Stimulated activated naive CD8-positive, alpha-beta T cell treated with anti-CD3 and anti-CD28 coated beads, Interleukin-15, Interleukin-2, amounts not matched to agents 100 U/mL and 50 U/mL, for 24 hours (primary cell): ENCODE results near the gene GSTP1.
"Not testable (repeated sequence)": the region's sequence is repeated elsewhere in the genome, so short reads cannot be mapped to it uniquely, and the experiment has no call there.

Source experiments
- ATAC-seq: fragments of 150-1000 bp; cut with Tn5 transposase; one replicate; pipeline ENCODE4 v1.10.0; 2021
- DNase-seq: peaks from one replicate; pipeline ENCODE4 v3.0.0; 2021

GSTP1 gene

DNA sequence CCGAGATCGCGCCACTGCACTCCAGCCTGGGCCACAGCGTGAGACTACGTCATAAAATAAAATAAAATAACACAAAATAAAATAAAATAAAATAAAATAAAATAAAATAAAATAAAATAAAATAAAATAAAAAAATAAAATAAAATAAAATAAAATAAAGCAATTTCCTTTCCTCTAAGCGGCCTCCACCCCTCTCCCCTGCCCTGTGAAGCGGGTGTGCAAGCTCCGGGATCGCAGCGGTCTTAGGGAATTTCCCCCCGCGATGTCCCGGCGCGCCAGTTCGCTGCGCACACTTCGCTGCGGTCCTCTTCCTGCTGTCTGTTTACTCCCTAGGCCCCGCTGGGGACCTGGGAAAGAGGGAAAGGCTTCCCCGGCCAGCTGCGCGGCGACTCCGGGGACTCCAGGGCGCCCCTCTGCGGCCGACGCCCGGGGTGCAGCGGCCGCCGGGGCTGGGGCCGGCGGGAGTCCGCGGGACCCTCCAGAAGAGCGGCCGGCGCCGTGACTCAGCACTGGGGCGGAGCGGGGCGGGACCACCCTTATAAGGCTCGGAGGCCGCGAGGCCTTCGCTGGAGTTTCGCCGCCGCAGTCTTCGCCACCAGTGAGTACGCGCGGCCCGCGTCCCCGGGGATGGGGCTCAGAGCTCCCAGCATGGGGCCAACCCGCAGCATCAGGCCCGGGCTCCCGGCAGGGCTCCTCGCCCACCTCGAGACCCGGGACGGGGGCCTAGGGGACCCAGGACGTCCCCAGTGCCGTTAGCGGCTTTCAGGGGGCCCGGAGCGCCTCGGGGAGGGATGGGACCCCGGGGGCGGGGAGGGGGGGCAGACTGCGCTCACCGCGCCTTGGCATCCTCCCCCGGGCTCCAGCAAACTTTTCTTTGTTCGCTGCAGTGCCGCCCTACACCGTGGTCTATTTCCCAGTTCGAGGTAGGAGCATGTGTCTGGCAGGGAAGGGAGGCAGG, at the start of gene GSTP1:
GSTP1 (plus strand) TSS at position 566 of the 958 bp plus-strand sequence; CDS start at position 598, 32 bp downstream.
- peak; percentile 90 for DNase-seq
- ATAC-seq: peak; percentile 93

DNA sequence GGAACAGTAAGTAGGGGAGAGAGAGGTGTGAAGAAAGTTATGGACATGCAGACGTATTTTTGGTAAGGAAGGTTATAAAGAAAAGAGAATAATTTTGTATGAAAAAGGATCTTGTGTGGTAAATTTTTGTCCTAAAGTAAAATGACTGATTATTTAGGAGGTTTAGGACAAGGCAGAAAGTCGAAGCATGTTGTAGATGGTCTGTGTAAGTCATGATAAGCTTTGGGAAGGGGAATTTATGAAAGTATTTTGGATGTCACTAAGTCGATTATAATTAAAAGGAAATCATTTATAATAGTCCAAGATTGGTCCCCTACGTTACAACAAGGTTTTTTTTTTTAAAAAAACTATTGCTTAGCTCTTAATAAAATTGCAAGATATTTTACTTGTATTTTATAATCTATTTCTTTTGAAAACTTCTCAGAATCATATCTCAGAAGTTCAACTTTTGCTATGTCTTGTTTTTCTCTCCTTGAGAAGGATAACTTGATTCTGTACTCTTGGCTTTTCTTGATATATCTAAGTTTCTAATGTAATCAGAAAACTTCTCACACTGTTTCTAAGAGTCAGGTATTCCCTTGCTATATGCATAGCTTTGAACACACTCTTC, 49.4 kb upstream of the GSTP1 start:
- no peak for ATAC-seq
- DNase-seq: no peak

DNA sequence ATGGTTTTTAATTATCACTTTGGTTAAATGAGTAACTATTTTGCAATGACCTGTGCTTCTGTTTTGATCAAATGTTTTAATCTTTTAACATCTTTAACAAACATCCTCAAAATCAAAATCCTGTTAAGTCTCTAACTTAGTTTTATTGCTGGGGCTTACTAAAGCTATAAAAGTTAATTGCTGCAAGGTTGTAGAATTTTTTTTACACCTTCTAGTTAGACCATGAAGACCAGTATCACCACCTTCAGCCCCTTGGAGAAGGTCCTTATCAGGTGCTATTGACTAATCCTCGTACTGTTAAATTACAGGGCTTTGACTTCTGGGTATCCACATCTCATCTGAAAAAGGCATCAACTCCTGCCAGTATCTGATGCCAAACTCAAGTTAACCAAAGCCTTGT, 48.1 kb upstream of the GSTP1 start:
- ATAC-seq (no peak), DNase-seq (no peak)

DNA sequence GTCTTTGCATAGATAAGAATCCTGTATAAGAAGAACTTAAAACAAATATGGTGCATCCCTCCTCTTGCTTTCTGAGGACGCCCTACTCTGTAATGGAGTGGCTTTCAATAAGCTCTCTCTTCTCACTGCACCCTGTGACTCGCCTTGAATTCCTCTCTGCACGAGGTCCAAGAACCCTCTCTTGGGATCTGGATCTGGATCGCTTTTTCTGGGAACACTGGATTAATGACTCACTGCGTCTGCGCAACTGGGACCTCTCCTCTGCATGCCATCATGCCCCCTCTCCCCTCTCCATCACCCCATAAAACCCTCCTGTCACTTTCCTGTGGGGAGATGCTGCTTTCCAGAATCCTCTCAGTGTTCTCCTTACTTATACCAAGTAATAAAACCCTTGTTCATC, 45.3 kb upstream of the GSTP1 start:
- DNase-seq (no peak), ATAC-seq (no peak)

DNA sequence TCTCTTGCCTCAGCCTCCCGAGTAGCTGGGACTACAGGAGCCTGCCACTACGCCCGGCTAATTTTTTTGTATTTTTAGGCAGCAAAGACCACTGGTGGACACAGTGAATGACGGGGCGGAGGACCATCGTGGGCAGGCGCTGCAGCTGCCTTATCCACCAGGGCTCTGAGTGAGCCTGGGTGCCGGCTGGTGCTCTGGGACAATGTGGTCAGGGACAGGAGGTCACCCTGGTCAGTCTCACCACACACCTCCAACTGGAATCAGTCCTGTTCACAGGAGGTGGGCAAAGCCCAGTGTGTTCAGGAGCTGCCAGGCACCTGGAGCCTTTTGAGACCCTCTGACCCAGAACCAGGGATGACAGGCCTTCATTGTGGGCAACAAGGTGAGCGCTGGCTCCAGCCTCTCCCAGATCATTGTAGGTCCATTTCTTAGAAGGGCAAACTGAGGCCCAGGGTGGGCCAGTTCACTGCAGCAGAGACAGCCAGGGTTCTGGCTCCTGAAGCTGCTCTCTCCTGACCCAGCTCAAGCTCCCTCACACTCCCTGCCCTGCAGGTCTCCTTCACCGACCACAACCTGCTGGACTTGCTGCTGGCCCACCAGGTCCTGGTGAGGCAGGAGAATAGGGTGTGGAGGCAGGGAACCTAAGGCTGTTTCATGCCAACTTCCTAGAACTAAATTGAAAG, 44.6 kb upstream of the GSTP1 start:
- ATAC-seq (no peak), DNase-seq (no peak)

DNA sequence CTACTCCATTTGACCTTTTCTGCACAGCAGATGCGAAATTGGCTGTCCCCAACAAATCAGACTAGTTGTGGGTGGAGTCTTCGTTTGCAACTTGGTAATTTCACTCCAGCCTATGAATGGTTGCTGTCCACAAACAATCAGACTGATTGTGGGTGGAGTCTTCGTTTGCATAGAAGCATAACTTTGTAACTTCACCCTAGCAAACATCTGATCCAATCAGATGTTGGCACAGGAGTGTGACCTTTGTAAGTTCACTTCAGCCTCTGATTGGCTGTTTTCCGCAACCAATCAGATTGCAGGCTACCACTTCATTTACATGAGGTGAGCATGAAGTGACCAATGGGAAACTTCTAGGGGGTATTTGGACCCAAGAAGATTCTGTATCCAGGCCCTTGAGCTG, 44.1 kb upstream of the GSTP1 start:
- ATAC-seq: no peak
- no peak for DNase-seq

DNA sequence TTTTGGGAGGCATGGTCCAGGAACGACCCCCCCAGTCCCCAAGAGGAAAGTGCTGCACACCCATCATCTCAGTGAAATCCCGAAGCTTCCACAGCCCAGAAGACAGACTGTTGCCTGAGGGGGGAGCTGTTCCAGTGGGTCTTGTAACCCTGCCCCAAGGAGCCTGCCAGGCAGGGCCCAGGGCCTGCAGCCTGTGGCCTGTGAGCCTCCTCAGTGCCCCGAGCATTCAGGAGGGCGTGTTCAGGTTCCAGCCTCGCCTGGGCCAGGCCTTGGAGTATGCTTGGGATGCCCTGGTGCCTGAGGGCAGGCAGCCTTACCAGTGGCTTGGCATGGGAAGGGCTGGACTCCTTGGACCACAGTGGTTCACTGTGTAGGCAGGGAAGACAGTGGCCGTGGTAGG, 42.4 kb upstream of the GSTP1 start:
- DNase-seq (no peak), ATAC-seq (no peak)

DNA sequence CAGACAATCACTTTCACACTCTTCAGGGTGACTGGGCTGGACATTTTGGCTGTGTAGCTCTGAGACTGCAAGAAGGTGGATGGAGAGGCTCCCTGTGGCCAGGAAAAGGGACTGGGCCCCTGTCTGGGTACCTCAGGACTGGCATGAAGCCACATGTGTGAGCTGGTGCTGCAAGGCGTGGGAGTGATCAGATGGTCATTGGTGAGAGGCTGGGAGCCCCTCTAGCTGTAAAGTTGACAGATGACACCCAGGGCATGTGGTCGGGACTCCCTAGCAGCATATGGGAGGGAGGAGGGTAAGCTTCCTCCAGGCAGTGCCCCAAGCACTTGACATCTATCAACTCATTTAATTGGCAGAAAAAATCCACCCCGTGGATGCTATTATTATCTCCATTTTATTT, 41.4 kb upstream of the GSTP1 start:
- no peak for ATAC-seq
- no peak for DNase-seq

DNA sequence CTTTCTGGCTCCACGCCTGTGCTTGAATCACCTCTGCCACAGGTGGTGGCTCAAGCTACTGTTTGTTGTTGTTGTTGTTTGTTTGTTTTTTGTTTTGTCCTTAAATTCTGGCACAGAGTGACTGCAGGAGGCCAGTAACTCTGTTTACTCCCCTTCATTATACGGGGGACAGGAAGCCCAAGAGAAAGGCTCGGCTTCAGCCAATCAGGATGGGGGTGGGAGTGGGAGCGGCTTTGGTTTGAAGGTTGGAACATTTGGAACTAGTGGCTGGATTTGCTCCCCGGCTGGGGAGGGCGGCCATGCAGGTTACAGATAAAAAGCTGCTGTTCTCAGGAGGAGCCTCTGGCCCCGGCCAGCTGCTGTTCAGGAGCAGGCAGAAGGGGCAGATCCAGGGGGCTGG, 40.6 kb upstream of the GSTP1 start:
- DNase-seq (no peak), ATAC-seq (no peak)

DNA sequence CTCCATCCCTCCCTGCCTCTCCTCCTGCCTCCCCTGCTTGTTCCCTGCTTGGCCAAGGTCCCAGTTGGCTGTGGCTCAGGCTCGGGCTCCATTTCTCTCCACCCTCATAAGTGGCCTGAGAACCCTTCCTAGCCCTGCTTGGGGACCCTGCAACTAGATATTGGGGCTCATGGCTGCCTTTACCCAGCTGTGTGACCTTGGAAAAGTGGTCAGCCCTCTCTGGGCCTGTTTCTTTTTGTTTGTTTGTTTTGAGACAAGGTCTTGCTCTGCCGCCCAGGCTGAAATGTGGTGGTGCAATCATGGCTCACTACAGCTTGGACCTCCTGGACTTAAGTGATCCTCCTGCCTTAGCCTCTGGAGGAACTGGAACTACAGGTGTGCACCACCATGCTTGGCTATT, 40.0 kb upstream of the GSTP1 start:
- ATAC-seq: no peak
- DNase-seq: no peak

DNA sequence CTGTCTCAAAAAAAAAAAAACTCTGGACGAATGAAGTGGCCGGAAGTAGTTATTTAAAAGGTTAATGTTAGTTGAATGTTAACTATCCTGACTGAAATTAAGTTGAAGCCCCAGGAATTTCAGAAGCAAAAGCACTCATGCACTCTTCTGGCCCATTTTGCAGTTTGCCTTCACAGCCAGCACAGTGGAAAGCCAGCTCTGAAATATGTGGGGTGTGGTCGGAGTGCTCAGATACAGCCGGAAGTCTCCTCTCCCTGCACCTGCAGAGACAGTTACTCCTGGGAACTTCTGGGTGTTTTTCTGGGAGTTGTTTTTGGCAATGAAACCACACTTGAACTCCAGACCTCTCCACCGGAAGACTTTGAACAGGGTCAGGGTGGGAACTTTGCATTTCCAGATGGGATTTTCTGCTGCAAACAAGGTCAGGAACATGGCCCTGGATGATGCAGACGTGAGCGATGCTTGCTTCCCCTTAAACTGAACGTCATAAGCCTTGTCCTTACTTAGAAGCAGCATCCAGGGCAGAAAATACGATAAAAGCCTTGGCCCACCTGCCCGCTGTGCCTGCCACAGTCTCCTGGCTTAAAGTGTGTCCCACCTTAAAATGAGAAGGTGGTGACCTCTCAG, 38.9 kb upstream of the GSTP1 start:
- DNase-seq (no peak), ATAC-seq (no peak)

DNA sequence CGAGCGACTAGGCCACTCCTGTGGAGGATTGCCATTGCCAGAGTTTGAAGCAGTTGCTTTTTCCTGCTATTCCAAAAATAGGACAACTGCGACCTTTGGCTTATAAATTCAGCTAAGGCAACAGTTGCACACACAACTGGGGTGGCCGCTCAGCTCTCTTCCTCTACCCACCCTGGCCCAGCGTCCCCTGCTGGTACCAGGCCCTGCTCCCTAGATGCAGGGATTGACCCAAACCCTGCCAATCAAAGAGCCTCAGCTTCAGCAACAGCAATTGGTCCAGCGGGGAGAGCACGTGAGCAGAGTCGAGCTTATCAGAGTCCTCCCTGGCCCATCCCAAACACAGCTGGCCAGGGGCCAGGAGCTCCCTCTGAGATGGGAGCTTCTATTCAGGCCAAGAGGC, 38.3 kb upstream of the GSTP1 start:
- no peak for ATAC-seq
- DNase-seq: no peak

DNA sequence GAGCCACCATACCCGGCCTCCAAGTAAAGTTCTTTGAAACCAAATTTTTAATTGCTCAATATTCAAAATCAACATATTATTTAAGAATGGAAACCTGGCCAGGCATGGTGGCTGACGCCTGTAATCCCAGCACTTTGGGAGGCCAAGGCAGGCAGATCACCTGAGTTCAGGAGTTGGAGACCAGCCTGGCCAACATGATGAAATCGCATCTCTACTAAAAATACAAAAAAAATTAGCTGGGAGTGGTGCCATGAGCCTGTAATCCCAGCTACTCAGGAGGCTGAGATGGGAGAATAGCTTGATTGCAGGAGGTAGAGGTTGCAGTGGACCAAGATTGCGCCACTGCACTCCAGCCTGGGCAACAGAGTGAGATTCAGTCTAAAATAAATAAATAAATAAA, 35.5 kb upstream of the GSTP1 start:
- not testable (repeated sequence) for DNase-seq, ATAC-seq

DNA sequence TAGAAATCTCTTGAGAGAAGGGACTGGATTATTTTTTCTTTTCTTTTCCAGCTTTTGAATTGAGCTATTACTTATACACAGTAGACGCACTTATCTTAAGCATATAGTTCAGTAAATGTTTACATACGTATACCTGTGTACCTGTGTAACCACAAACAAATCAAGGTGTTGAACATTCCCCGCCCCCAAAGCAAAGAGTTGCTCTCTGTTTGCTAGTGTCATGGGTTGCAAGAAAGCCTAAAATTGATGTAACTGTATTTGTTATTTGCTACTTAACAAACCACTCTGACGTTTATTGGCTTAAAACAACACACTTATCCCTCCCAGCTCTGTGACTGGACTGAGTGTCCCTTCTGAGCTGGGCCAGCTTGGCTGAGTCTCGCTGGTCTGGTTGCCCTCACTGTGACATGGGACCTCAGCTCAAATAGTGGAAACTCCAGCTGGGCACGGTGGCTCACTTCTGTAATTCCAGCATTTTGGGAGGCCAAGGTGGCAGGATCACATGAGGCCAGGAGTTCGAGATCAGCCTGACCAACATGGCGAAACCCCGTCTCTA, 35.0 kb upstream of the GSTP1 start:
- ATAC-seq (no peak), DNase-seq (no peak)

DNA sequence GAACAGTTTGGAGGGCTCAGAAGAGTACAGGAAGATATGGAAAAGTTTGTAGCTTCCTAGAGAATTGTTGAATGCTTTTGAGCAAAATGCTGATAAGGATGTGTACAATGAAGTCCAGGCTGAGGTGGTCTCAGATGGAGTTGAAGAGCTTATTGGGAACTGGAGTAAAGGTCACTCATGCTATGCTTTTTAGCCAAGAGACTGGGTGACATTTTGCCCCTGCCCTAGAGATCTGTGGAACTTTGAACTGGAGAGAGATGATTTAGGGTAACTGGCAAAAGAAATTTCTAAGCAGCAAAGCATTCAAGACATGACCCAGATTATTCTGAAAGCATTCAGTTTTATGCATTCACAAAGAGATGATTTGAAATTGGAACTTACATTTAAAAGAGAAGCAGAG, 32.5 kb upstream of the GSTP1 start:
- no peak for DNase-seq
- ATAC-seq: no peak

DNA sequence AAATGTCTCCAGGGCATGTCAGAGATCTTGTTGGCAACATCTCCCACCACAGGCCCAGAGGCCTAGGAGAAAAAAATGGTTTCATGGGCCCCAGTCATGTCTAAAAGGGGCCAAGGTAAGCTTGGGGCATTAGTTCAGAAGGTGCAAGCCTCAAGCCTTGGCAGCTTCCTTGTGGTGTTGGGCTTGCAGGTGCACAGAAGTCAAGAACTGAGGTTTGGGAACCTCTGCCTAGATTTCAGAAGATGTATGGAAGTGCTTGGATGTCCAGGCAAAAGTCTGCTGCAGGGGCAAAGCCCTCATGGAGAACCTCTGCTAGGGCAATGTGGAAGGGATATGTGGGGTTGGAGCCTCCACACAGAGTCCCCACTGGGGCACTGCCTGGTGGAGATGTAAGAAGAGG, 31.9 kb upstream of the GSTP1 start:
- ATAC-seq, DNase-seq: not testable (repeated sequence)

DNA sequence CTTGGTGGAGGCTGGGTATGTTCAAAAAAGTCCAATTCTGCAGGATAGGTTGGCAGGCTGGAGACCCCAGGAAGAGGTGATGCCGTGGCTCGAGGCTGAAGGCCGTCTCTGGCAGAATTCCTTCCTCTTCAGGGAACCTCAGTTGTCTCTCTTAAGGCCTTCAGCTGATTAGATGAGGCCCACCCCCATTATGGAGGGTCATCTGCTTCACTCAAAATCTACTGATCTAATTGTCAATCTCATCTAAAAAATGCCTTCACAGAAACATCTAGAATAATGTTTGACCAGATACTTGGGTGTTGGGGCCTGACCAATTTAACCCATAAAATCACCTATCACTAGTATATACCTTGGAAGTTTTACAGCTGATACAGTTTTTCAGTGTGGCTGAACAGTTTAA, 27.4 kb upstream of the GSTP1 start:
- ATAC-seq: no peak
- no peak for DNase-seq

DNA sequence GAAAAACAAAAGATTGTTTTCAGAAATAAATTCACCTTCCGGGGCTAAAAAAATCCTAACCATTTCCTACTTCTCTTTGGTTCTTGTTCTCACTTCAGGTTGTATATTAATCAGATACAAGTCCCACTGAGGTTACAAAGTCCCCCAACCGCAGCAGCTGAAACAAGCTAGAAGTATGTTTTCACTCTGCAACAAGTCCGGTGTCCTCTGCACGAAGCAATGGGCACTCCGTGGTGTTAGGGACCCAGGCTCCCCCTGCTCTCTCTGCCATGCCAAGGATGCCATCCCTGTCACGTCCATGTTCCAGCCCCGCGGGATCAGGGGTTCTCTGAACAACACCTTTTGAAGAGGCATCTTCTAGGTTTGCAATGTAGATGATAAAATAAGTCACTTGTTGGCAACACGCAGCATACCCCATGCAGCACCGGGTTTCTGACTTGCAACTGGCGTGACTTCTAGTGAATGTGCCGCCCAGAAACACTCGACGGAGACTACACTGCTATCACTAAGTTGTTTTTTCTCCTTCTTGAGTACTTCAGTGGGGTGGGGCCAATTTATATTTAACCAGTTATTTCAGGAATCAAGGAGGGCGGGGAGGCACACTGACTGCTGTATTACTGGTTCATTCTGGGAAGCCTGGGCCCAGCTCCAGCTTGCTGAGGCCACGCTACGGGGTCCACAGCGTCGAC, 25.4 kb upstream of the GSTP1 start:
- DNase-seq (no peak), ATAC-seq (no peak)

DNA sequence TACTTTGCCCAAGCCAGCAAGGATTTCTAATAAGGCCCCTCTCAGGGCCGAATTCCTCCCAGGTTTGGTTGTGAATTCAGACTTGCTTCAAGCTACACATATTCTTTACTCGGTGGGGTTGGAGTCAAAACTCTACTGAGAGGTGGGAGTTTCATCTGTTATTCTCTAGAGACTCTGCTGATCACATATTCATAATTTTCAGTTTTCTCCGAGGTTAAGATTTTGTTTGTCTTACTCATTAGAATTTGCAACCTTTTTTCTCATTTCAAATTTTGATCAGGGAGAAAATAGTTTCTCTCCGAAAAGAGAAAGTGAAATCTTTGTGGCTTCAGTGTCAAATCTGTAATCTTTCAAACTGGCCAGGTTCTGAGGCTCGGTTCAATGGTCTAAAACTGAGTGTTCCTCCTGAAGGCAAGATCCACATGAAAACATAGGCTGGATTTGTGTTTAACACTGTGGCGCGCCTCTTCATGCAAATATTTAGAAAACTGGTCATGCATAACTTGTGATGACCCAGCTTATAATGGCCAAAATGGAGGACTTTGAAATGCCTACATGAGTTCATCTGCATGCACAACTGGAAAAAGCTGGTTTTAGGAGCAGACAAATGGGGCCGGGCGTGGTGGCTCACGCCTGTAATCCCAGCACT, 21.5 kb upstream of the GSTP1 start:
- ATAC-seq: peak; percentile 3
- DNase-seq: no peak

DNA sequence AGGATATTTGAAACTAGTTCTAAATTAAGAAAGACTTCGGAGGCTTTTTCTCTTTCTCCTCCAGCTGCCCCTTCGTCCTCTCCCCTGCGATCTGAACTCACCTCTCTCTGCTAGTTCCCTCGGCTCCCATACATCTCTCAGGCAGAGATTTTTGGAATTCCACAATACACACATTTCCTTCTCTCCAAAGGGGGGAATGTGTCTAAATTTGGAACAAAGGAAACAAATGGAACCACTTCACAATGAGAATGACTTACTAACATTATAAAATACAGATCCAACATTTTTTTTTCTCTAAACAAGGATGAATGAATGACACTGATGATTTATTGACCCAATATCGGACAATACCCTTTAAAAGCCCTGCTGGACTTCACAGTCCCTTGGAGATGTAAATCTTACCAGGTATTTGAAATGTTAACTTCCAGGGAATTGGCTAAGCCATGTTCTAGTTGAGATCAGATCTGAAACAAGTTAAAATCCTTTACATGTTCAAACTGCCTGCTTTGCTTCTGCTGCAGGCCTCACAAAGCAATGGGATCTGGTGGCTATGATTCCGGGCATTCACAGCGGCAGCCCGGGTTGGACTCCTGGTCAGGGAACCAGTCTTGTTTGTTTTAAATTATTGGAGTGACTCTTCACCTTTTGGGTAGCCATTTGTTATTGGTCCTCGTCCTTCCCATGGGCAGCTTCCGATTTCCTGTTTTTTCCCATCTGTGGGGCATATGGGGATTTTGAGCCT, 20.5 kb upstream of the GSTP1 start:
- no peak for DNase-seq
- ATAC-seq: no peak
